Effector CD8-positive, alpha-beta T cell (primary cell): ENCODE results near the gene DDA1.
A peak's percentile ranks its signal among the peaks of the same experiment; 100 is the strongest.

Source experiments
- DNase-seq: peaks from one replicate; lab custom pipeline; 2025; lab: John Stamatoyannopoulos, UW

Gene DDA1

DNA sequence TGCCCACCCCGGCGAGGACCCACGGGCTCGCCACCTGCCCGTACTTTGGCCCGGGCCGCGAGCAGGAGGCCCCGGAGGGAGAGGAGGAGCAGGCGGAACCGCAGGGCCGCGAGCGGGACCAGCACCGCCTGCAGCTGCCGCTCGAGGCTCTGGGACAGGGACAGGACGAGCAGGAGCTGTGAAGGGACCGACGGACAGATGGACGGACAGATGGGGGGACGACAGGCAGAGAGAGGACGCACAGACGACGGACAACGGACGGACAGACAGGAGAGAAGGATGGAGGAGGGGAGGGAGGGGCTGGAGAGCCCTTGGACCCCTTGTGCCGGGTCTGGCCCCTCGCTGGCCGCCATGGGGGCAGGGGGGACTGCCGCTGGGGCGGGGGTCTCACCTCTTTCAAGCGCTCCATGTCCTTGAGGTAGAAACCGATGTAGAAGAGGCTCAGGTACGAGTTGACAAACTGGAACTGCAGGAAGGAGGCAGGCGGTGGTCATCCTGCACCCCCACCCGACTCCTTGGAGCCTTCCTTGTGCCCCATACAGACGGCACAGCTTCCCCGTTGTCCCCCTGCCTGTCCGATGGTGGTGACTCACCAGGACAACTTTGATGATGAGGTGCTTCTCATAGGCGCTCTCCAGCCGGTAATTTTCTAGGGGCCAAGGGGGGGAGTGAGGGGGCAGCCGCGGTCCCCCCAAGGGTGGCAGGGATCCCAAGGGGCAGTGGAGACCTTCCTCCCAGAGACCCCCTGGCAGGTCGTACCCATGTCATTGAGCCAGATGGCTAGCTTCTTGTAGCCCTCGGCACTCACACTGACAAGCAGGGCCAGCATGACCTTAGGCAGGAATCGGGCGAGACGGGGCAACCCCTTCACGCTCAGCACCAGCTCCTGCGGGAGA, 20.3 kb downstream of the DDA1 start:
- no peak for DNase-seq

DNA sequence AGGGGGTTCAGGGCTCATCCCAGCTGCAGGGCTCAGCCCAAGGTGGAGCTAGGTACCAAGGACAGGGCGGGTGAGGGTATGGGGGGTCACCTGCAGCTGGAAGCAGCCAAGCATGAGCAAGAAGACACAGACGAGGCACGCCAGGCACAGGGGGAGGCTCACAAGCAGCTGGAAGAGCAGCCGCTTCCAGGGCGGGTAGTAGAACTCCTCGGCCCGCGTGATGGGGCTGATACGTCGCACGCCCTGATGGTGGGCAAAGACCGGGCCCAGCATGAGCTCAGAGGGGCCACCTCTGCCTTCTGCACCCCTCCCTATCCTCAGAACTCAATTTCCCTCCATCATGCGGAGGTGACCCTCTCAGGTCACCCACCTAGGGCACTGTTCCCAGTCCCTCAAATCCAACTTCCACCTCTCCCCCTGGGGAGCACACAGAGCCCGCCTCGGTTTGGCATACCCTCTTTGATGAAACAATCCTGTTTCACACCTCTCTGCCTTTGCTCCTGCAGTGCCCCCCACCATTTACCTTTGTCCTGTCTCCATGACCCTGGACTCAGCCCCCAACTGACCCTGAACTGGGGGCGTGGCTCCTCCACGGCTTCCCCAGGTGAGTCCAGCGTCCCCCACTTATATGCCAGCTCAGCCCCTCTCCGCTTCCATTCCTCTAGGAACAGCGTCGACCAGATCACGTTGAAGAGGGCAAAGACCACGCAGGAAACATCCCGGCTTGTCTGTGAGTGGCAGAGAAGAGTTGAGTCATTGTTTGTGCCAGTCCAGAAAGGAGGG, 21.1 kb downstream of the DDA1 start:
- no peak for DNase-seq

DNA sequence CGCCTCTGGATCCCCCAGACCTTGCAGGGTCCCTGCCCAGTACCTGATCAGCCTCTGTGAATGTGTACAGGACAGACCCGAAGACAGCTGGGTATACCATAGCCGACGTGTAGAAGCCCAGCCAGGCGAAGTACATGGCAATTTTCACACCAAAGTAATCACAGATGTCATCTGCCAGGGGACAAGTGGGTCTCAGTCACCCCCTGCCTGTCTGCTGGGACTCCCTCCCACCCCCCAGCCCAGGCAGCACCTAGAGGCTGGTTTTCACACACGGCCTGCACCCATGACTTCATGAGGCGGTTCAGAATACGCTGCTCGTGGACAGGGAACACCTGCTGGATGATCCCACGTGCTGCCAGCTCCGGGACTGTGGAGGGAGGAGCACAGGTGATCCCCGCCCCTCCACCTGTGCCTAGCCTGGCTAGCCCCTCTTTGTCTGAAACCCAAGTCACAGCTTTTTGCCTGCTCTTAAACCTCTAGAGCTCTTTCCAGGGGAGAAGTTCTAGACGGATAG, 21.7 kb downstream of the DDA1 start:
- no peak for DNase-seq

DNA sequence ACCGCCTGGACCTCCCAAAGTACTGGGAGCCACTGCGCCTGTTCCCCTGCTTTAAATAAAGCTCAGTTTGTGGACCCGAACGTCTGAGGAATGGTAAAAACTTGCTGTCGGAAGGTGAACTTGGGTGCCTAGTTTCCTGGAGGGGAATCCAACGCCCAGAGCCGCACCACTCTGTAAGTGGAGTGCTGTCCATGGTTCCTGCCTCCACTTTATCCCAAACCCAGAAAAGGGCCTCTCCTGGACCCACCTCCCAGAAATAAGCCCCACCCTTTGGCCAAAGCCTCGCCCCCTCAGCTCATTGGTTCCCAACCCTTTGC, 23.0 kb downstream of the DDA1 start:
- no peak for DNase-seq

DNA sequence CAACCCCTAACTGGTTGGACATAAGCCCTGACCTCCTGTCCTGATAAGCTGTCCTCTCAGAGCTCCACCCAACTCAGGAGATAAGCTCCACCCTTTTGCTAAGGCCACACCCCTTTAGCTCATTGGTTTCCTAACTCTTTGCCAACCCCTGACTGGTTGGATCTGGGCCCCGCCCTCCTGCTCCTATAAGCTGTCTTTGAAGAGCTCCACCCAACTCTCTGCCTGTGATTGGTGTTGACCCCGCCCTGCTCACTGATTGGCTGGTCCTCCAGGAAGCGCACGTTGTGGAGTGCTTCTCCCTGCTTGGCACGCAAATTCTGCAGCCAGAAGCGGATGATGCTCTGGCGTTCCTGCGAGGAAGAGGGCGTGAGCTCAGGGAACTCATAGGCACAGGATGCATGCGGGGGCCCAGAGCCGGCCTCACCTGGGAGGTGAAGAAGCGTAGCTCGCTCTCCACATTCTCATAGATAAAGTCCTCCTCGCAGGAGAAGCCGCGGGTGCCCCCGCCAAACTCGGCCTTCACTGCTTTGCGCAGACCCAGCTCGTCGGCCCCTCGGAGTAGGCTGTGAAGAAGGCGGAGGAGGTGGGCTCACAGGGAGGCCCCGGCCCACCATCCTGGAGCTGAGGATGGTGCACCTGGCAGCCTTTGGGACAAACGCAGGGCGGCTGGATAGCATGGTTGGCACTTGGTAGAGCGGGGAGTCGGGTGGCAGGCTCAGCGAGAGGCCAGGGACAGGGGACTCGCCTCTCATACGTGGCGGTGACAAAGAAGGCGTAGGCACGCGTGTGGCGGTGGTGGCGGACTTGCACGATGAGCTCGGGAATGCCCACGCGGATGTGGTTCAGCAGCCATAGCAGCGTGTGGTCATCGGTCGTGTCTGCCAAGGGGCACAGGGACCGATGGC, 23.6 kb downstream of the DDA1 start:
- no peak for DNase-seq

DNA sequence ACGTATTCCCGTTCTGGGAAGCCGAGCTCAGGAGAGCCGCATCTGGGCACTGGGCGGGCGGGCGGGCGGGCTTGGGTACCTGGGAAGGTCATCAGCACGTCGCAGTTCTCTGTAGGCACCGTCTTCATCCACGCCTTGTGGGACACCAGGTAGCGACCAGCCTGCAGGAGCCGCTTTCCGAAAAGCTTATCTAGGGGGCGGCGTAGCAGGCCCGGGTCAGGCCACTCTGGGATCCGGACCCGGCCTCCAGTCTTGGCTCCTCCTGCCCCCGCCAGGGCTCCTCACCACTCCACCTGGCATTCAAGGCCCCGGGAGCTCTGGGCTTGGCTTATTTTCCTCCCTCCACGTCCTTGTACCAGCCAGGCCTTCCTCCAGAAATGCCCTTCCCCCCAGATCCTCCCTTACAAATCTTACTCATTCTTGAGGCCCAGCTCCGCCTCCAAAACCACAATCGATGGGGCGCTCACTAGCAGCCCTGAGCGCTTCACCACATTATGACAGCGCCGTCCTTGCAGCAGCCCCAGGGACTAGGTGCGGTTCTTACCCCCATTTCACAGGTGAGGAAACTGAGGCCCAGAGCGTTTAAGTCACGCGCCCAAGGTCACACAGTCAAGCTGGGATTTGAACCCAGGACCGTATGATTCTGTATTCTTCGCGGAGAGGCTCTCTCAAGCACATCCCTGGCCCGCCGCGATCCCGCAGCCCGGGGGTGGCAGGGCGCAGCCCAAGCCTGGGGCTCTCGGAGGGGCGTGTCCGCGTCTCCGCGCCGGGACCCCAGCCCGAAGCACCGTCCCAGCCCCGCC, 24.4 kb downstream of the DDA1 start:
- peak; percentile 14 for DNase-seq

DNA sequence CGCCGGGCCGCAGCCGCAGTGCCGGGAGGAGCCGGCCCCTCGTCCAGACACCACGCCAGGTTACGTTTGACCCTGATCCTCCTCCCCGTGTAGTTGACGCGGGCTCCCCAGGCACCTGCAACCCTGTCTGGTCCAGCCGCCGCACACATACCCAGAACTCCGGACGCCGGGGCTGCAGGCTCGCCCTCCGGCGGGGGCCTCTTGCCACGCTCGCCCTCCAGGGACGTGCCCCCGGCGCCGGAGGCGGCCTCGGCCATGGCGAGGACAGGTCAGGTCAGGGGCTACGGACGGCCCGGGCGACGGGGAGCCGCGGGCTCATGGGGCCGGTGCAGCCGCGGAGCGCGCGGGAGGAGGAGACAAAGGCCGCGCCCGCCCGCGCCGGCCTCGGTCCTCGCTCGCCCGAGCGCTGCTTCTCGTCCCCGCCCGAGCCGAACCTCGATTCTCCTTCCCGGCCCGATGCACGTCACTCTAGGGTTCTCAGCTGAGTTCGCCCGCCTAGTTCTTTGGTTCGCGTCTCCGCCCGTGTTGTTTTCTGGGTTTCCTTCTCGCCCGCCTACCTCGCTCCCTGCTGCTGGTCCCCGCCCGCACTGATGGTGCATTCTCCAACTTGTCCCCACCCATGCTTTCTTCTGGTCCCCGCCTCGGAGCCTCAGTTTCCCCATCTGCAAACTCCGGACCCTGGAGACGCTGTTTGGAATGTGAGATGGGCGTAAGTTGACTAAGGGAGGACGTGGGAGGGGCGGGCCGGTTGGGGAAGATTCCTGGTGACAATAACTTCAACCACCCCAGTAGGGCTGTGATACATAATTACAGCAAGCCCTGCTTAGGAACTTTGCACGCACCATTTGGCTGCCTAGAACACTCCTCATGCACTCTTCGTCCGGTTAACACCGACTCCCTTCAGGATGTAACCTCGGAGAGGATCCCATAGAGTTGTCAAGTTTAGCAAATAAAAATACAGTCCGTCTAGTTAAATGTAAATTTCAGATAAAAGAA, 25.3 kb downstream of the DDA1 start, which contains the start of gene ANO8:
Gene ANO8 (minus strand): TSS at position 442 of the 996 bp plus-strand sequence. CDS start 185 bp downstream, at position 257.
- peak; percentile 86 for DNase-seq

DNA sequence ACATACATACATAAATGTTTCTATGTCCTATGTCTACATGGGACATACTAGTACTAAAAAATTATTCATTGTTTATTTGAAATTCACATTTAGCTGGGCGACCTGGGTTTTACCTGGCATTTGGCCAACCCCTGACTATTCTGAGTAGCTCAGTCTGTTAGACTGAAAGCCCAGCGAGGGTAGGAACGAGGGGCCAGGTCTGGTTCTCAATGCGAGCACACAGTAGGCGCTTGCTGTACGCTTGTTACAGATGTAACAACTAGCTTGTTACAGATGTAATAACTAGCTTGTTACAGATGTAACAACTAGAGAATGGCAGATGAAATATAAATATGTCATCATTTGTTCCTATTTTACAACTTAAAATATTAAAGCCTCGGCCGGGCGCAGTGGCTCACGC, 26.2 kb downstream of the DDA1 start:
- no peak for DNase-seq

DNA sequence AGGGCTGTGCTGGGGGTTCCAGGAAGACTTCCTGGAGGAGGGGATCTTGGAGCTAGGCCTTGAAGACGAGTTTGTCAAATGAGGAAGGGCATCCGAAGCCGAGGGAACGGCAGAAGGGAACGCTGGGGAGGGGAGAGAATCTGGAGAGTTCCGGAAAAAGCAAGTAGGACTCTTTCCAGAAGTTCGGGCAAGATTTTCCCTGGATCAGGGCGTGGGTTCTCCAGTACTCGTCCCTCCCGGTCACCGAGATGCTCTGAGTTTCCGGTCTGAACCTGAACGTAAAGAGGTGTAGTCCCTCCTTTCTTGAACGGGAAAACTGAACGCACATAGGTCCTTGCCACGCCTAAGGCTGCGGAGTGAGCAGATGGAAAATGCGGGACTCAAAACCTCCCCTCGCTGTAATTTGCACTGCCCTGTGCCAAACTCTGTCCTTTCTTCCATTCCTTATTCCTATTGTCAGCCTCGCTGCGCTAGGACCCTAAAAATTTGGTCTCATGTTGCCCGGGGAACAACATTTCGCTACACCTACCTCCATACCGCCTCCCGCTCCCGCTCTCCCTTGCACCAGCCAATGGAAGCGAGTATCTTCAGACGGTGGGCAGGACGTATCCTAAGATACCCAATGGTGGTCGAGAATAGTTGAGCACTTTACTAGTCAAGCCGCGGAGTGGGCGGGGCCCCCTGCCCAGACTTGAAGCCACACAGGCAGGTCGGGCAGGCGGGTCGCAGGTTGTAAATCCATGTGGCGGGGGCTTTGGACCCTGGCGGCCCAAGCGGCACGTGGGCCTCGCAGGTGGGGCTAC, 27.7 kb downstream of the DDA1 start, which contains the start of gene GTPBP3:
Gene GTPBP3 (plus strand): TSS at position 682 of the 803 bp plus-strand sequence. CDS start 59 bp downstream, at position 741.
- peak; percentile 94 for DNase-seq

DNA sequence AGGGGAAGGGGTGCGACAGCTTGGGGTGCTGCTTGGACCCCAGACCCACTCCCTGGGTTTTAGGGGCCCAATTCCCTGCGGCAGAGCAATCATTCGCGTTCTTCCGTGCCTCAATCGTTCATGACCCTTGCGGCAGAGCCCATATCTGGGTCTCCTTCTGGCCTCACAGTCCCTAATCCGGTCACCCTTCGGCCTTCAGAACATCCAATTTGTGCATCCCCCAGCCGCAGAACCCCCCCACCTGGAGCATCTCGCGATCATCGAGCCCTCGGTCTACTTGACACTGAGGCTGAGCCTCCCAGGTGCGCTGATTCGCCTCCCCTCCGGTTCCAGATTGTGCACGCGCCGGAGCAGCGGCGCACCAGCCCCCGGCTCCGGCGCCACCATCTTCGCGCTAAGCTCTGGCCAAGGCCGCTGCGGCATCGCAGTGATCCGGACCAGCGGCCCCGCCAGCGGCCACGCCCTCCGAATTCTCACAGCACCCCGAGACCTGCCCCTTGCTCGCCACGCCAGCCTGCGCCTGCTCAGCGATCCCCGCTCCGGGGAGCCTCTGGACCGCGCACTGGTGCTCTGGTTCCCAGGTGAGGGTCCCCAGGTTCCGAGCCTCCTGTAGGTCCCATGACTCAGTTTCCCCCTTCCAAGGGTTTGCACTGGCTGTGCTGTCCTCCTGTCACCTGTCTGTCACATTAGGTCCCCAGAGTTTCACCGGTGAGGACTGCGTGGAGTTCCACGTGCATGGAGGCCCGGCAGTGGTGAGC, 28.5 kb downstream of the DDA1 start:
- no peak for DNase-seq

DNA sequence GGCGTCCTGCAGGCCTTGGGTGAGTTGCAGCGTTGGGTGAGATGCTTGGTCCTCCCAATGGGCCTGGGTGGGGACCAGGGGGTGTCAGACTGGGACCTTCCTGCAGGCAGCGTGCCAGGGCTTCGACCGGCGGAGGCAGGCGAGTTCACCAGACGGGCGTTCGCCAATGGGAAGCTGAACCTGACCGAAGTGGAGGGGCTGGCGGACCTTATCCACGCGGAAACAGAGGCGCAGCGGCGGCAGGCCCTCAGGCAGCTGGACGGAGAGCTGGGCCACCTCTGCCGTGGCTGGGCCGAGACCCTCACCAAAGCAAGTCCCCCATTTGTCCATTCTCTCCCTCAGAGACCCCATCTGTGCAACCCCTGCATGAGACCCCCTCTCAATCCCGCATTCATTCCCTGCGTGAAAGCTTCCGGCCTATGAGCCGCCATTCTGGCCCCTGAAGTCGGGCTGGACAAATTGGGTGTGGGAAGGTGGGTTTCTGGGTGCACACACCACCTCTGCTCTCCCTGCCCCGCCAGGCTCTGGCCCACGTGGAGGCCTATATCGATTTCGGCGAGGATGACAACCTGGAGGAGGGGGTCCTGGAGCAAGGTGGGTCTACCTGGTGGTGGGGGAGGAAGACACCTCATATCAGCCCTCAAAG, 29.2 kb downstream of the DDA1 start:
- DNase-seq, result no peak

DNA sequence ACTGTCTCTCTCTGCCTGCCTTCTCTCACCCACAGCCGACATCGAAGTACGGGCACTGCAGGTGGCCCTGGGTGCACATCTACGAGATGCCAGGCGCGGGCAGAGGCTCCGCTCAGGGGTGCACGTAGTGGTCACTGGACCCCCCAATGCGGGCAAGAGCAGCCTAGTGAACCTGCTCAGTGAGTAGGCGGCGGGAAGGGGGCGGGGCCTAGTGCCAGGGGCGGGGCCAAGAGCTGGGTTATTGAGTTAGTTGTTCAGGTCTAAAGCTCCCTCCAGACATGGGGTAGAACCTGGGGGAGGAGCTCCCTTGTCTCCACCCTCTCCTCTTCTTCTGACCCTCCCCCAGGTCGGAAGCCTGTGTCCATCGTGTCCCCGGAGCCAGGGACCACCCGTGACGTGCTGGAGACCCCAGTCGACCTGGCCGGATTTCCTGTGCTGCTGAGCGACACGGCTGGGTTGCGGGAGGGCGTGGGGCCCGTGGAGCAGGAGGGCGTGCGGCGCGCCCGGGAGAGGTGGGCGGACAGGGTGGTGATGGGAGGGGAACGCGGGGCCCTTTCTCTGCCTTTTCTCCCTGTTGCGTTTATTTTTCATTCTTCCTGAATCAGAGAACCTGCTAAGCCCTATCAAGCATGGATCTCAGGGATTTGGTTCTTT, 29.9 kb downstream of the DDA1 start:
- DNase-seq, result peak; percentile 16

DNA sequence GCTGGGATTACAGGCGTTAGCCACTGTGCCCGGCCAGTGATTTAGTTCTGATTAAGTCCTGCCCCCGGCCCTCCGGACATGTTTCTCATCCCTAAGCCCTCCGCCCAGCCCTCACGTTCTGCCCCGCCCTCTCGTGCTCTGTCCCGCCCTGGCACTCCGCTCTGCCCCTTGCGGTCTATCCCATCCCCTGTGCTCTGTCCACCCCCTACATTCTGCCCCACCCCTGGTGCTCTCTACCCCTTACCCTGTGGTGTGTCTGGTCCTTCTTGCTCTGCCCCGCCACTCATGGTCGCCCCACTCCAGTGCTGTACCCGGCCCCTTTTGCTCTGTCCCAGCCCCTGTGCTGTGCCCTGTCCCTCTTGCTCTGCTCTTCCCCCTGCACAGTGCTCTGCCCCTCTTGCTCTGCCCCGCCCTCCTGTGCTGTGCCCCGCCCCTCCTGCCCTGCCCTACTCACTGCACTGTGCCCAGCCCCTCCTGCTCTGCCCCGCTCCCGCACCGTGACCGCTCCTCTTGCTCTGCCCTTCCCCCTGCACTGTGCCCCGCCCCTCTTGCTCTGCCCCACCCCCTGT, 31.0 kb downstream of the DDA1 start:
- DNase-seq, result no peak

DNA sequence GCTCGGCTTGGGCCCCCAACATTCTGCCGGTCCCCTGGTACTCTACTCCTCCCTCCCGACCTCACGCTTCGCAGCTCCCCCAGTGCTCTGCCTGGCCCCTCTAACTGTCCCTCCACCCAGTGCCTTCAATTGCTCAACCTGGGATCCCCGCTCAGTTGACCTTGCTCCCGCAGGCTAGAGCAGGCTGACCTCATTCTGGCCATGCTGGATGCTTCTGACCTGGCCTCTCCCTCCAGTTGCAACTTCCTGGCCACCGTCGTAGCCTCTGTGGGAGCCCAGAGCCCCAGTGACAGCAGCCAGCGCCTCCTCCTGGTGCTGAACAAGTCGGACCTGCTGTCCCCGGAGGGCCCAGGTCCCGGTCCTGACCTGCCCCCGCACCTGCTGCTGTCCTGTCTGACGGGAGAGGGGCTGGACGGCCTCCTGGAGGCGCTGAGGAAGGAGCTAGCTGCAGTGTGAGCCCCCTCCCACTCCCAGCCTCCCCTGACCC, 31.6 kb downstream of the DDA1 start:
- DNase-seq, result no peak

DNA sequence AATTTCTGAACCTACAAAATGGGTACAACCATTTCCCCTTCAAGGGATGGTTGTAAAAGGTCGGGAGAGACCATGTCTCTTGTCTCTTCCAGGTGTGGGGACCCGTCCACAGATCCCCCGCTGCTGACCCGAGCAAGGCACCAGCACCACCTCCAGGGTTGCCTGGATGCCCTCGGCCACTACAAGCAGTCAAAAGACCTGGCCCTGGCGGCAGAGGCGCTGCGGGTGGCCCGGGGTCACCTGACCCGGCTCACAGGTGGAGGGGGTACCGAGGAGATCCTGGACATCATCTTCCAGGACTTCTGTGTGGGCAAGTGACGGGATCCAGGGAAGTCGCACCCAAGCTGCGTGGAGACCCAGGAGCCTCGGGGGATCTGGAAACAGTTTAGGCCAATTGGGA, 32.0 kb downstream of the DDA1 start:
- DNase-seq, result no peak

DNA sequence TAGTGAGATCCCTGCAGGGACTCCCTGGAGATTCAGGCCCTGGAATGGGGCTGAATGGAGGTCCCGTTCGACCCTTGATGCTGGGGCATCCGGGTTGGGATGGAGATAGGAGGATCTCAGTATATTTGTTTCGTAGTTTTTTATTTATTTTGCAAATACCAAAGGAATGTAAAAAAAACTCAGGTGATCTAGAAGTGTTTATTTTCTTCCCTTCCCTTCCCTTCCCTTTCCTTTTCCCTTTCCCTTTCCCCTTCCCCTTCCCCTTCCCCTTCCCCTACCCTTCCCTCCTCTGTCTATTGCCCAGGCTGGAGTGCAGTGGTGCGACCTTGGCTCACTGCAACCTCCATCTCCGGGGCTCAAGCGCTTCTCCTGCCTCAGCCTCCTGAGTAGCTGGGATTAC, 32.5 kb downstream of the DDA1 start:
- no peak for DNase-seq
